DND-41 (cell line): Measurements from ENCODE around the gene BEND3.

Experiments
- CTCF ChIP-seq: IDR thresholded peaks from 2 replicates; pipeline ENCODE4 v1.5.1; 2012; ENCODE audit warnings: borderline replicate concordance, low read length, moderate library complexity, mild to moderate bottlenecking; ENCODE audit not compliant: poor library complexity, severe bottlenecking; ENCODE audit errors: extremely low read depth
- EZH2 ChIP-seq: IDR thresholded peaks from 3 replicates; pipeline ENCODE4 v1.6.1; 2012; ENCODE audit warnings: borderline replicate concordance, low read depth, mild to moderate bottlenecking, moderate library complexity, low read length, inconsistent platforms; ENCODE audit not compliant: severe bottlenecking

GRCh38 chr6:107140581-107140980 is 25.3 kb upstream of the BEND3 start:
- TF ChIP-seq CTCF, result no peak
- no peak for TF ChIP-seq EZH2
